ENCODE results near the gene C4orf46.

Gene C4orf46

GRCh38 chr4:158649111-158649680, 22.5 kb downstream of the C4orf46 start:
- DNase-seq = no peak

- DNase-seq = no peak
These were observed 26.9 kb downstream of the C4orf46 start for GRCh38 chr4:158644760-158645159.

- DNase-seq = no peak
These were observed 27.3 kb downstream of the C4orf46 start for GRCh38 chr4:158644356-158644755.

DNA sequence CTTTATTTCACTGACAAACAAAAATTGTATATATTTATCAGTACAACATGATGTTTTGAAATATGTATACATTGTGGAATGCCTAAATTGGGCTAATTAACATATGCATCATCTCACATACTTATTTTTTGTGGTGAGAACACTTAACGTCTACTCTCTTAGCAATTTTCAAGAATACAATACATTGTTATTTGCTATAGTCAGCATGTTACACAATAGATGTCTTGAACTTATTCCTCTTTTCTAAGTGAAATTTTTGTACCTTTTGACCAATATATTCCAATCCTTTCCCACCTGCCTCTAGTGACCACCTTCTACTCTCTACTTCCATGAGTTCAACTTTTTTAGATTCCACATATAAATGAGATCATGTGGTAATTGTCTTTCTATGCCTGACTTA, 35.1 kb downstream of the C4orf46 start:
- DNase-seq = no peak

DNA sequence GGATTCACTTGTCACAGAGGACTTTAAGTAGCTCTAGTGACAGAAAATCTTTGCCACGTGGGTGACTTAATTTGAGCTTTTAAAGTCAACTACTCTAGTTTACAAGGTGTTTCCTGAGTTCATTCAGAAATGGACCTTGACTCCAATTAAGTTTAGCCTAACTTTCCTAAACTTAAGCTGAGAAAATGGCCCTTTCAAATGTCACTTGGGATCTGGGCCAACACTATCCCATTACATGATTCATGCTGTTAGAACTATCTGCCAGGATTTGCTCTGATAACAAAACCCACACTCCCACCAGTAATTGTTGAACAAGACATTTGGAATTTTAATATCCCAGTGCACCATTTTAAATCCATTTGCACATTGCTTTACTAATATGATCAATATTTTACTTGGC, 40.8 kb downstream of the C4orf46 start:
- DNase-seq = no peak

DNA sequence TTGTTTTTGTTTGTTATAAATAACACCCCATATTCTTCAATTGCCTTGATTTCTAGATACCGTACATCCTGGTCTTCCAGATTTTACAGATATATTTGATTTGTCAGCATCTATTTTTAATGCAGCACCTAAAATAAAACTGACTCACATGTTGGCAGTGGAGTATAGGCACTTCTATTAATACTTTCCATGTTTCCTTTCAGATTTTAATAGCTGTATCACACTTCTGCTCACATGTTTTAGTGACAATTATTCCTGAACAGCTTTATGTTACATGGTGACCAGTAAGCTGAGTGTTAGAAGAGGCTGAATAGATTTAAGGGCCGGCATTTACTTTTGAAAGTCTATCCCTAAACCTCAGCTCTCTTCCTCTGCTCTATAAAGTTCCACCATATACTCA, 46.1 kb downstream of the C4orf46 start:
- DNase-seq = no peak

DNA sequence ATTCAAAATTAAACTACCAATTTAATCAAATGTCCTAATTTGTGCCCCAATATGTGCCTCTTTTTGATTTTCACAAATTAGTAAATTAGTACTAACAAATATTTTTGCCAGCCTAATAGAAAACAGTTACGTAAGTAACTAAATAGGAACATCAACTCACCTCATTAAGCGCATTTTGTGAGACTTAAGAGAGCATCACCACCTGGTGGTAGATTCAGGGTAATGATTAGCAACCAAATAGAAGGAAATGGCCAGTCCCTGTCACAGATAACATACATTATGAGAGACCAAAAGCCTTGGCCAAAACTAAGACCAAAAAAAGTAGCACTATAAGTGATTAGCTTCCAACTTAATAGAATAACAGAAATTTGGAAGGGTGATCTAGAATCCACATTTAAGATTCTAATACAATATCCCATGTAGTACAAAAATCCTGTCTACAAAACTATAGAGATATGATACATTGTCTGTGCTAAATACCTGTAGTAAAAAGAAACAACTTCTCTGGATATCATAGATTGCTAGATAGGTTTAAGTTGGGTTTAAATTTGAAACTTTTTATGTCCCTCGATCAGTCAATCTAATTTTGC, 46.7 kb downstream of the C4orf46 start:
- DNase-seq = no peak

DNA sequence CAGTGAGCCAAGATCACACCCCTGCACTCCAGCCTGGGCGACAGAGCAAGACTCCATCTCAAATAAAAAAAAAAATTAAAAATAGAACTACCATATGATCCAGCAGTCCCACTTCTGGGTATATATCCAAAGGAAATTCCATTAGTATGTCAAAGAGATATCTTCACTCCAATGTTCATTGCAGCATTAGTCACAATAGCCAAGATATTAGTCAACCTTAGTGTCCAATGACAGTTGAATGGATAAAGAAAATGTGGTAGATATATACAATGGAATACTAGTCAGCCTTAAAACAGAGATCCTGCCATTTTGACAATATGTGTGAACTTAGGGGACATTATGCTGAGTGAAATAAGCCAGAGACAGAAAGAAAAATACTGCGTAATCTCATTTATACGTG, 49.4 kb downstream of the C4orf46 start:
- DNase-seq = no peak

- DNase-seq = no peak
These were observed 50.0 kb downstream of the C4orf46 start for GRCh38 chr4:158621729-158622128.

DNA sequence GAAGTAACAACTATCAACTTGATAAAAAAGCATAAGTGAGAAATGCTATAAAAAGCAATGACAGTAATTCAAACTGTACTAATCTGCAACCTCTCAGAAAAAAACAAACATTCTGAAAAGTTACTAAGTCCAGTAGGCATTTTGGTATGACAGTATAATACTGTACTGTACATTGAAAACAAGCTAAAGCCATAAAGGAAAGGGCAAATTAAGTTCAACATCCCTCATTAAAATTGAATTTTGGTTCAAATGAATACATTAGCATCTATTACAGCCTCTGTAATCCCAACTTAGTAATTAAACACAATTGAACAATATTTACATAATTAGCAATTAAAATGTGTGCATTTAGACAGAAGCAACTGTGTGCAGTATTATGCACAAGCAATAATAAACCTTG, 53.7 kb downstream of the C4orf46 start:
- no peak for DNase-seq

Data from activated CD4-positive, CD25-positive, alpha-beta regulatory T cell (primary cell).